ENCODE results near the gene LILRB5. TPM values are rescaled to one million over a fixed set of nuclear protein-coding genes. Genes with fewer than 3 reads are reported as not detected.

The LILRB5 gene
- total RNA-seq, 1 experiment from 2014 or later: not detected

DNA sequence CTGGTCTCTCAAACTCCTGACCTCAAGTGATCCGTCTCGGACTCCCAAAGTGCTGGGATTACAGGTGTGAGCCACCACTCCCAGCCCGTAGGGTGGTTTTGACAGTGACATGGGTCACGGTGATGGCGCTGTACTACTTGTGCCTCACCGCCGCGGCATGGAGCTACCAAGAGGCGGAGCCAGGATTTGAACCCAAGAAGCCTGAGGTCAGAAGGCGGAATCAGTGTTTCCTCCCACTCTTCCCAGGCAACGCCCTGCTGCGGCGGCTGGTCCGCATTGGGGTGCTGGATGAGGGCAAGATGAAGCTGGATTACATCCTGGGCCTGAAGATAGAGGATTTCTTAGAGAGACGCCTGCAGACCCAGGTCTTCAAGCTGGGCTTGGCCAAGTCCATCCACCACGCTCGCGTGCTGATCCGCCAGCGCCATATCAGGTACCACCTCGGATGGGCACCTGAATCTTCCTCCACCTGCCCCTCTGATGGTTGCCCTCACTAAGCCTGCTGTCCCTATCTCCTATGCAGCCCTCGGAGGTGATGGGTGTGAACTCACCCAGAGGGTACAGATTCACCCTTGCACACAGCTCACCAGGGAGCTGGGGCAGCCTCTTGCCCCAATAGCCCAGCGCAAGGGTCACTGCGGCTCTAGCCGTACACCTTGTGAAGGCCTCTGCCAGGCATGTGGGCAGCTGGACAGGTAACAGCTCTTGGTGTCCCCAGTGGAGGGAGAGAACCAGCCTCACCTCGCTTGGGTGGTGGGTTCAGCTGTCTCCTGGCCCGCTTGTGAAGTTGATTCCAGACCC is 50.8 kb downstream of the LILRB5 start:
- in situ Hi-C loops (cut with HindIII; ENCODE audit: low sequenced_read_pairs): loop anchor here (10.0 kb wide), 1 partner anchor 79 kb away; the partner anchor contains the start of gene LILRB2
- no peak for DNase-seq (ENCODE audit: low spot score)

DNA sequence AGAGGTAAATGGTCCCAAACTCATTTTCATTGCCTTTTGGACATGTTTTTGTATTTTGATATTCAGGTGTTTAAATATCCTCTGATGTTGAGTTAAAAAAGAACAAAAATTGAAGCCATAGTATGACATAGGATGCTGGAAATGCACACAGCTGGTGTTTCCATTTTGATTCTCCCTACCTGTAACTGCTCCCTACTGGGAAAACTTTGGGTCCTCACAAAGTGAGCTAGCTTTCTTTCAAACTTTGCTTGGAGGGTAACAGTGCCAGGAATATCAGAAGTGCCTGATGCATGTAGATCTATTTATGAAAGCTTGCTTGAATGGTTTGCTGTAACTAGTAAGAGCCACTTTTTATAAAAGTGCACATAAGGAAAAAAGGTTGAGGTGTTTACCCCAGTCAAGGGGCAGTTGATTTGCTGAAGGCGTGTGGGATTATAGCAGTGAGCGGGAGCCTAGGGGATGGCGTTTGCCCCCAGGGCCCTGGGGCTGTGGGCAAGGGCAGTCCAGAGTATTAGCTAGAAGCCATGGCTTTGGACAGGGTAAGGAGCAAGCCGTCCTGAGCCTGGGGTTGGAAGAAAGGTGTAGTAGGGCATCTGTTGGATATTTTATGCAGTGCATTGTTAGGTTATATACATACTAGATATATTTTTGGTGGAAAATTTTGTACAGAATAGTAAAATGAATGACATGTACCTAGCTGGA is 52.2 kb downstream of the LILRB5 start:
- DNase-seq (ENCODE audit: low spot score): no peak
- in situ Hi-C loops (cut with HindIII; ENCODE audit: low sequenced_read_pairs): loop anchor here (10.0 kb wide), 1 partner anchor 80 kb away; the partner anchor contains the start of gene LILRB2

DNA sequence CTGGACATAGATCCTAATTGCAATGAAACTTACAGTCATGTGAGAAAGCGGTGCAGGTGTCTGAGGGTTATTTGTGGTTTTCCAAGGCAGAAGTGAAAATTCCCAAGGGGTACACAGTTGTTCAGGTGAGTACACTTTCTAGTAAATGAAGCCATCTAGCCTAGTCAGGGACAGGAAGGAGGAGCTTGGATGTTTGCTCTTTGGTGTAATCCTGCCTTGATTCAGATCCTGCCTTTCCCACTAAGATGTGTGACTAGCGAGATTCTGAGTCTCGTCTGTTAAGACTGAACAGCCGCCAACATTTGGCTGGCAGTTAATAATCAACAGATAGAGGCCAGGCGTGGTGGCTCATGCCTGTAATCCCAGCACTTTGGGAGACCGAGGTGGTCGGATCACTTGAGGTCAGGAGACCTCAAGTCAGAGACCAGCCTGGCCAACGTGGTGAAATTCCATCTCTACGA is 53.9 kb downstream of the LILRB5 start:
- no peak for DNase-seq (ENCODE audit: low spot score)
- in situ Hi-C loops (cut with HindIII; ENCODE audit: low sequenced_read_pairs): loop anchor here (10.0 kb wide), 1 partner anchor 82 kb away; the partner anchor contains the start of gene LILRB2

DNA sequence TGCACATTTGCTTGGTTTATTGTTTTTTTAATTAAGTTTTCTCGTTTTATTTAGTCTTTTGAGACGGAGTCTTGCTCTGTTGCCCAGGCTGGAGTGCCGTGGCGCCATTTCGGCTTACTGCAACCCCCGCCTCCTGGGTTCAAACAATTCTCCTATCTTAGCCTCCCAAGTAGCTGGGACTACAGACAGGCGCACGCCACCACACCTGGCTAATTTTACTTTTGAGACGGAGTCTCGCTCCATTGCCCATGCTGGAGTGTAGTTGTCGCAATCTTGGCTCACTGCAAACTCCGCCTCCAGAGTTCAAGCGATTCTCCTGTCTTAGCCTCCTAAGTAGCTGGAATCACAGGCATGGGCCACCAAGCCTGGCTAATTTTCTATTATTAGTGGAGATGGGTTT is 55.1 kb downstream of the LILRB5 start:
- no peak for DNase-seq (ENCODE audit: low spot score)
- in situ Hi-C loops (cut with HindIII; ENCODE audit: low sequenced_read_pairs): loop anchor here (10.0 kb wide), 1 partner anchor 83 kb away; the partner anchor contains the start of gene LILRB2

DNA sequence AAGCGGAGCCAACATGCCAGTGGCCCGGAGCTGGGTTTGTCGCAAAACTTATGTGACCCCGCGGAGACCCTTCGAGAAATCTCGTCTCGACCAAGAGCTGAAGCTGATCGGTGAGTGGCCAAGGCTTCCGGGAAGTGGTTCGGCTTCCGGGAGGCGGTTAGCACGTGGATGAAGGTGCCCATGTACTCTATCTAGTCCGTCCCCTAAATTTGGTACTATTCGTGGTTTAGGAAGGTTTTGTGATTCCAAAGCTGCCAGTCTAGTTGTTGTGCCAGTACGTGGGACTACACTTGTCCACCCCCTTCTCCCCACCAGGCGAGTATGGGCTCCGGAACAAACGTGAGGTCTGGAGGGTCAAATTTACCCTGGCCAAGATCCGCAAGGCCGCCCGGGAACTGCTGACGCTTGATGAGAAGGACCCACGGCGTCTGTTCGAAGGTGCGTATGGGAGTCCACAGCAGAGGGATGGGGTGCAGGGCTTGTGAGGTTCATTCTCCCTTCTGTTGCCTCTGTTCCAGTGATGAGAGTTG is 55.8 kb downstream of the LILRB5 start:
- in situ Hi-C loops (cut with HindIII; ENCODE audit: low sequenced_read_pairs): loop anchor here (10.0 kb wide), 1 partner anchor 84 kb away; the partner anchor contains the start of gene LILRB2
- no peak for DNase-seq (ENCODE audit: low spot score)

Other genes with a start within 250 kb of the LILRB5 start
- 0.71 TPM in 1 of 2 replicates, not detected in the other for gene VSTM1, start 193.4 kb downstream of the LILRB5 start, total RNA-seq (2014; rRNA removed; shearing (Covaris generic))
- gene TARM1, start 175.9 kb downstream of the LILRB5 start, total RNA-seq (2014; rRNA removed; shearing (Covaris generic)): not detected in 2 replicates
- gene OSCAR, start 156.5 kb downstream of the LILRB5 start, total RNA-seq (2014; rRNA removed; shearing (Covaris generic)): 1.7 TPM in 1 of 2 replicates, not detected in the other
- 28.7 and 54.7 TPM in 2 replicates for gene NDUFA3, start 154.4 kb downstream of the LILRB5 start, total RNA-seq (2014; rRNA removed; shearing (Covaris generic))
- gene TFPT, start 141.6 kb downstream of the LILRB5 start, total RNA-seq (2014; rRNA removed; shearing (Covaris generic)): 21.6 and 23.5 TPM in 2 replicates
- 111 and 113 TPM in 2 replicates for gene PRPF31, start 141.5 kb downstream of the LILRB5 start, total RNA-seq (2014; rRNA removed; shearing (Covaris generic))
- gene CNOT3, start 119.5 kb downstream of the LILRB5 start, total RNA-seq (2014; rRNA removed; shearing (Covaris generic)): 11.6 and 15.2 TPM in 2 replicates
- 5.5 and 7.3 TPM in 2 replicates for gene LENG1, start 97.6 kb downstream of the LILRB5 start, total RNA-seq (2014; rRNA removed; shearing (Covaris generic))
- 9.6 TPM in 1 of 2 replicates, not detected in the other for gene TMC4, start 84.1 kb downstream of the LILRB5 start, total RNA-seq (2014; rRNA removed; shearing (Covaris generic))
- 36.3 and 46.0 TPM in 2 replicates for gene MBOAT7, start 67.7 kb downstream of the LILRB5 start, total RNA-seq (2014; rRNA removed; shearing (Covaris generic))
- 146 and 178 TPM in 2 replicates for gene TSEN34, start 66.0 kb downstream of the LILRB5 start, total RNA-seq (2014; rRNA removed; shearing (Covaris generic))
- gene RPS9, start 56.4 kb downstream of the LILRB5 start, total RNA-seq (2014; rRNA removed; shearing (Covaris generic)): 2,874 and 3,759 TPM in 2 replicates
- gene LILRB3, start 34.3 kb downstream of the LILRB5 start, total RNA-seq (2014; rRNA removed; shearing (Covaris generic)): 0.74 and 0.81 TPM in 2 replicates
- not detected in 2 replicates for gene LILRA6, start 14.5 kb downstream of the LILRB5 start, total RNA-seq (2014; rRNA removed; shearing (Covaris generic))
- gene LILRB2, start 23.8 kb upstream of the LILRB5 start, total RNA-seq (2014; rRNA removed; shearing (Covaris generic)): not detected in 2 replicates
- gene LILRA5, start 55.9 kb upstream of the LILRB5 start, total RNA-seq (2014; rRNA removed; shearing (Covaris generic)): not detected in 2 replicates
- not detected in 2 replicates for gene LILRA4, start 81.9 kb upstream of the LILRB5 start, total RNA-seq (2014; rRNA removed; shearing (Covaris generic))
- 0.37 TPM in 1 of 2 replicates, not detected in the other for gene LAIR1, start 107.7 kb upstream of the LILRB5 start, total RNA-seq (2014; rRNA removed; shearing (Covaris generic))
- gene TTYH1, start 158.2 kb upstream of the LILRB5 start, total RNA-seq (2014; rRNA removed; shearing (Covaris generic)): 0.10 and 0.12 TPM in 2 replicates
- 5.3 and 12.4 TPM in 2 replicates for gene LENG8, start 191.9 kb upstream of the LILRB5 start, total RNA-seq (2014; rRNA removed; shearing (Covaris generic))
- gene LENG9, start 206.5 kb upstream of the LILRB5 start, total RNA-seq (2014; rRNA removed; shearing (Covaris generic)): 20.6 and 20.7 TPM in 2 replicates
- 85.4 and 87.3 TPM in 2 replicates for gene CDC42EP5, start 216.0 kb upstream of the LILRB5 start, total RNA-seq (2014; rRNA removed; shearing (Covaris generic))
- not detected in 2 replicates for gene LAIR2, start 245.6 kb upstream of the LILRB5 start, total RNA-seq (2014; rRNA removed; shearing (Covaris generic))

Data from G401 (cell line).